Vagina (tissue), 2 donors: ENCODE measurements around the gene IFNA7. TPM values are rescaled to one million over a fixed set of nuclear protein-coding genes. Genes with fewer than 3 reads are reported as not detected.
A peak's percentile ranks its signal among the peaks of the same experiment; 100 is the strongest.
"Not testable (repeated sequence)": the region's sequence is repeated elsewhere in the genome, so short reads cannot be mapped to it uniquely, and the experiment has no call there.

Experiments used
- DNase-seq, 2 donors: peaks; one replicate each; pipeline ENCODE4 v3.0.0-alpha.2; 2017; ENCODE audit errors: extremely low spot score in 2 of 2
- H3K27ac ChIP-seq: fragments of 200-600 bp; sonication (generic); one replicate; pipeline ENCODE4 v1.5.1; 2019
- H3K27me3 ChIP-seq: fragments of 200-600 bp; sonication (generic); one replicate; pipeline ENCODE4 v1.5.1; 2019
- H3K36me3 ChIP-seq, 2 donors: fragments of 200-600 bp; sonication (generic); one replicate each; pipeline ENCODE4 v1.5.1; 2017 to 2019
- H3K4me1 ChIP-seq: fragments of 200-600 bp; sonication (generic); one replicate; pipeline ENCODE4 v1.5.1; 2019
- H3K4me3 ChIP-seq, 2 donors: fragments of 200-600 bp; sonication (generic); 1 replicate in 1 of 2; 2 replicates in 1 of 2; pipeline ENCODE4 v1.5.1; 2016 to 2019
- H3K9me3 ChIP-seq: fragments of 200-600 bp; sonication (generic); one replicate; pipeline ENCODE4 v1.5.1; 2019
- POLR2A ChIP-seq, 2 donors: fragments of 450-650 bp; IDR thresholded peaks; one replicate each; pipeline ENCODE4 v1.6.1; 2017; ENCODE audit warnings: antibody characterized with exemption in 2 of 2, mild to moderate bottlenecking in 2 of 2, moderate library complexity in 2 of 2
- POLR2AphosphoS5 ChIP-seq, 2 donors: sonication (generic); formaldehyde crosslinking; IDR thresholded peaks; one replicate each; pipeline ENCODE4 v1.9.0; 2017; ENCODE audit warnings: antibody characterized with exemption in 2 of 2, mild to moderate bottlenecking in 2 of 2, low read depth in 1 of 2; ENCODE audit not compliant: insufficient read depth in 1 of 2
- intact Hi-C: fragments of 100-400 bp; cut with DNase I; formaldehyde crosslinking; loops from one replicate; pipeline ENCODE4 v1.15.1; 2023
- total RNA-seq: library from RNA; depleted of rRNA; stranded (reverse); fragments of >200 nt; gene quantifications from one replicate; pipeline ENCODE4 v1.2.3, GENCODE V29; 2016
- TF ChIP-seq, protein P1 (sequence below), 3 experiments: fragments of 450-650 bp in 2 of 3; fragments of 200-600 bp in 1 of 3; sonication (generic) in 1 of 3; IDR thresholded peaks; one replicate each; pipeline ENCODE4 v1.5.1; 2017 to 2019; ENCODE audit warnings: antibody characterized with exemption in 3 of 3, mild to moderate bottlenecking in 2 of 3, moderate library complexity in 2 of 3

Gene IFNA7
- total RNA-seq, 1 donor from 2014 or later: not detected

DNA sequence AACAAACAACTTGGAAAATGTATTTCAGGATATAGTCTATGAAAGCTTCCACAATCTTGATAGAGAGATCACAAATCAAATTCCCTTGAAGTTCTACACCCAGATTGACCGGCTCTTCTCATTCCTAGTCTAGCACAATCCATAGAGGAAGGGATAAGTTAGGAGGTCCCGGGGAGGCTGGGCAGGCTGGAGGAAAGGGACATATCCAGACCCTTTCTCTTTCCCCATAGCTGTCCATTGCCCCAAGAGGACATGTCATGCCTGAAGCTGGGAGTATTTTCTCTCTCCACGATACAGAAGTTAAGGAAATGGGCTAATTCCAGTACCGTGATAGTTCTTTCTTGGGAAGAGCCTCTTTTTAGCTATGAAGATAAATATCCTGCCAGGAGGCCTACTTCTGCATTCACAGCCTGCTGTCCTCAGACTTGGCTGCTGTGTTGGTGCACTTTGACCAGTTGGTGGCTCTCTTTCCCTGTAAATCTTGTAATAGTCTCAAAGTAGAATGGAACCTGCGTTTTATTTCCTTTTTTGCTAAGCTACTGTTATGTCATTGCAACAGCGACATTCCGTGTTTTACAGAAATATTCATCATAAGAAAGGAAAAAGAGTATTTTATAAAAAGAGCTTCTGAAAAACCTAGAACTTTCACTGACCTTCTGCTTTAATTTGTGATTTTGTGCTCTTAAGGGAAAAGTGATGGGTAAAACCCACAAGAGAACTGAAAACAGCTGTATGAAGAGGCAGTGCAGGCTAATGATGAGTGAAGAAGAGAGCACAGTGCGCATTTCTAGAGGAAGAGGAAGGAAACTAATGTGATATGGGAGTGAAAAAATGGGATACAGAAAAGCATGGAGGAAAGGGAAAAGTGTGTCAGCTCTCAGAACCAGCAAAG is 33.7 kb upstream of the IFNA7 start:
- TF ChIP-seq, protein P1, sequence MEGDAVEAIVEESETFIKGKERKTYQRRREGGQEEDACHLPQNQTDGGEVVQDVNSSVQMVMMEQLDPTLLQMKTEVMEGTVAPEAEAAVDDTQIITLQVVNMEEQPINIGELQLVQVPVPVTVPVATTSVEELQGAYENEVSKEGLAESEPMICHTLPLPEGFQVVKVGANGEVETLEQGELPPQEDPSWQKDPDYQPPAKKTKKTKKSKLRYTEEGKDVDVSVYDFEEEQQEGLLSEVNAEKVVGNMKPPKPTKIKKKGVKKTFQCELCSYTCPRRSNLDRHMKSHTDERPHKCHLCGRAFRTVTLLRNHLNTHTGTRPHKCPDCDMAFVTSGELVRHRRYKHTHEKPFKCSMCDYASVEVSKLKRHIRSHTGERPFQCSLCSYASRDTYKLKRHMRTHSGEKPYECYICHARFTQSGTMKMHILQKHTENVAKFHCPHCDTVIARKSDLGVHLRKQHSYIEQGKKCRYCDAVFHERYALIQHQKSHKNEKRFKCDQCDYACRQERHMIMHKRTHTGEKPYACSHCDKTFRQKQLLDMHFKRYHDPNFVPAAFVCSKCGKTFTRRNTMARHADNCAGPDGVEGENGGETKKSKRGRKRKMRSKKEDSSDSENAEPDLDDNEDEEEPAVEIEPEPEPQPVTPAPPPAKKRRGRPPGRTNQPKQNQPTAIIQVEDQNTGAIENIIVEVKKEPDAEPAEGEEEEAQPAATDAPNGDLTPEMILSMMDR (IDR thresholded peaks at IDR 0.05): peak in 1 of 3 experiments; percentile 25
- H3K27ac ChIP-seq, H3K4me1 ChIP-seq, H3K27me3 ChIP-seq, H3K4me3 ChIP-seq, DNase-seq, H3K9me3 ChIP-seq, intact Hi-C loops, H3K36me3 ChIP-seq: not testable (repeated sequence)

DNA sequence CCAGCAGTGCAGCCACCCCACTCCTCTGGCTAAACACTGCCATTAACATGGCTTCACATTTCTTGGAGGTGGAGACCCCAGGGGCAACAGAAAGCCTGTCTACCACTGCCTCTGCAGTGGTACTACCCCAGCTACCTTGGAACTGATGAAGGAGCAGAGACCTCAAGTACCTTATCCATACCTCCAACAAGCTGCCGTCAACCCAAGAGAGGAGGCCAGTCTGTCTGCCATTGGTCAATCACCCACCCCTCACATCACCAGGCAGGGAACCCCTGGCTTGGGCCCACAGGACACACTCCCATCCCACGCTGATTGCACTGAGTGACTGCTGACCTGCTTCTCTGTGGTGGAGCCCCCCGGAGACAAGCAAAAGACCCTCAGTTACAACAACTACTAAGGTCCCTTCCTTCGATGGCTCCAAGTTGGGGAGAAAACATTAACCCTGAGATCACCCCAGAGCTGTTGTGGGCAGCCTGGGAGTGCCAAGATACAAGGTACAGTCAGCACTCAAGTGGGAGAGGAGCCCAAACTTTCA is 32.2 kb upstream of the IFNA7 start:
- H3K27me3 ChIP-seq: no peaks in the 10 kb centered on the region
- H3K9me3 ChIP-seq: no peaks in the 10 kb centered on the region
- TF ChIP-seq POLR2A (IDR thresholded peaks at IDR 0.05) (no peak), POLR2AphosphoS5 (IDR thresholded peaks at IDR 0.05; ENCODE audit: insufficient read depth in 1 of 2, low read depth in 1 of 2) (no peak)
- TF ChIP-seq, protein P1 (IDR thresholded peaks at IDR 0.05): no peak
- H3K36me3 ChIP-seq: no peaks in the 10 kb centered on the region
- DNase-seq: no peak
- no peak overlapping the region for H3K4me3 ChIP-seq
- intact Hi-C loops: no loop called here
- H3K27ac ChIP-seq: no peak overlapping the region
- H3K4me1 ChIP-seq: no peaks in the 10 kb centered on the region

DNA sequence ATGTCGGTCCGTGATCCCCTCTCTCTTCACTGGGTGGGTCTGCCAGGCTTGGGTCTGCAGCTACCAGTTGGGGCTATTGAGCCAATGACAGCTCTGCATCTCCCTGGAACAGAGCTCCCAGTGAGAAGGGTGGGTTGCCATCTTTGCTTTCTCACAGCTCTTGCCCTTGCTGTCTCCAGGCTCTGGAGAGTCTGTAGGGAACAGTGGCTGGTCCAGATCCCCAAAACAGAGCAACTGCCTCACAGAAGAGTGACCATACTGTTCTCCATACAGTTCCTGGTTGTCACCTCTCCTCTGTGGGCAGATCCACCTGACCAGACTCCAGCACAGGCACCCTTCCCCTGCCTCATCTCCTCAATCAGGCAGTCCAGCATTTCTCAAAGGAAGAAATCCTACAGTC is 31.3 kb upstream of the IFNA7 start:
- Histone ChIP-seq H3K4me3 (no peak overlapping the region), H3K9me3 (no peaks in the 10 kb centered on the region), H3K4me1 (no peaks in the 10 kb centered on the region), H3K36me3 (no peaks in the 10 kb centered on the region), H3K27me3 (no peaks in the 10 kb centered on the region), H3K27ac (no peak overlapping the region)
- no peak for TF ChIP-seq POLR2AphosphoS5 (IDR thresholded peaks at IDR 0.05; ENCODE audit: insufficient read depth in 1 of 2, low read depth in 1 of 2)
- DNase-seq: no peak
- intact Hi-C loops: no loop called here

DNA sequence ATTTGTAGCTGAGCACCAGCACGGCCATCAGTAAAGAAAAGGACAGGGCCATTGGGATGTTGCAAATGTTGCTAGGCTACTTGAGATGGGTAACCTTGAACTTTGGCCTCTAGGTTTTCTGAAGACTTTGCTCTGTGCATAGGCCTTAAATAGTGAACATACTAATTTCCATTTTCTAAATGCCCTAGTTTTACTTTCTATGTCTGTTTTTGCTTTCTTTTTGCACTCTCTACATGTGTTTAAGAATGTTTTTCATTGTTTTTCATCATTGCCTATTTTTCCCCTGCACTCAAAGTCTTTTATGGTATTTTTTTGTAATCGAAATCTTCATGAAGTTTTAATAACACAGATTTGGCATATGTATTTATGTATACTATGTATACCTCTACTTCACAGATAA is 26.1 kb upstream of the IFNA7 start, which contains the start of gene IFNA17:
Gene IFNA17, minus strand, starts transcription at position 101 of the 400 bp plus-strand sequence. Its CDS starts 49 bp downstream, at position 52.
- Histone ChIP-seq H3K27ac (no peak within 1 kb of the TSS), H3K9me3 (no peaks in the 10 kb centered on the region), H3K4me1 (no peaks in the 10 kb centered on the region), H3K36me3 (no peaks in the 10 kb centered on the region), H3K27me3 (no peaks in the 10 kb centered on the region), H3K4me3 (no peak within 1 kb of the TSS)
- TF ChIP-seq, protein P1 (IDR thresholded peaks at IDR 0.05): no peak
- TF ChIP-seq POLR2A (IDR thresholded peaks at IDR 0.05): no peak
- no peak for TF ChIP-seq POLR2AphosphoS5 (IDR thresholded peaks at IDR 0.05; ENCODE audit: insufficient read depth in 1 of 2, low read depth in 1 of 2)
- intact Hi-C loops: no loop called here
- no peak for DNase-seq

DNA sequence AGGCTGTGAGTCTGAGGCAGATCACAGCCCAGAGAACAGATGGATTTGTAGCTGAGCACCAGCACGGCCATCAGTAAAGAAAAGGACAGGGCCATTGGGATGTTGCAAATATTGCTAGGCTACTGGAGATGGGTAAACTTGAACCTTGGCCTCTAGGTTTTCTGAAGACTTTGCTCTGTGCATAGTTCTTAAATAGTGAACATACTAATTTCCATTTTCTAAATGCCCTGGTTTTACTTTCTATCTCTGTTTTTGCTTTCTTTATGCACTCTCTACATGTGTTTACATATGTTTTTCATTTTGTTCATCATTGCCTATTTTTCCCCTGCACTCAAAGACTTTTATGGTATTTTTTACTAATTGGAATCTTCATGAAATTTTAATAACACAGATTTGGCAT is 15.2 kb upstream of the IFNA7 start, which contains the start of gene IFNA16:
Gene IFNA16, minus strand, starts transcription at position 101 of the 400 bp plus-strand sequence. Its CDS starts 6 bp downstream, at position 95.
- H3K9me3 ChIP-seq, DNase-seq, intact Hi-C loops, H3K27ac ChIP-seq, H3K27me3 ChIP-seq, H3K4me1 ChIP-seq, H3K4me3 ChIP-seq, H3K36me3 ChIP-seq: not testable (repeated sequence)

DNA sequence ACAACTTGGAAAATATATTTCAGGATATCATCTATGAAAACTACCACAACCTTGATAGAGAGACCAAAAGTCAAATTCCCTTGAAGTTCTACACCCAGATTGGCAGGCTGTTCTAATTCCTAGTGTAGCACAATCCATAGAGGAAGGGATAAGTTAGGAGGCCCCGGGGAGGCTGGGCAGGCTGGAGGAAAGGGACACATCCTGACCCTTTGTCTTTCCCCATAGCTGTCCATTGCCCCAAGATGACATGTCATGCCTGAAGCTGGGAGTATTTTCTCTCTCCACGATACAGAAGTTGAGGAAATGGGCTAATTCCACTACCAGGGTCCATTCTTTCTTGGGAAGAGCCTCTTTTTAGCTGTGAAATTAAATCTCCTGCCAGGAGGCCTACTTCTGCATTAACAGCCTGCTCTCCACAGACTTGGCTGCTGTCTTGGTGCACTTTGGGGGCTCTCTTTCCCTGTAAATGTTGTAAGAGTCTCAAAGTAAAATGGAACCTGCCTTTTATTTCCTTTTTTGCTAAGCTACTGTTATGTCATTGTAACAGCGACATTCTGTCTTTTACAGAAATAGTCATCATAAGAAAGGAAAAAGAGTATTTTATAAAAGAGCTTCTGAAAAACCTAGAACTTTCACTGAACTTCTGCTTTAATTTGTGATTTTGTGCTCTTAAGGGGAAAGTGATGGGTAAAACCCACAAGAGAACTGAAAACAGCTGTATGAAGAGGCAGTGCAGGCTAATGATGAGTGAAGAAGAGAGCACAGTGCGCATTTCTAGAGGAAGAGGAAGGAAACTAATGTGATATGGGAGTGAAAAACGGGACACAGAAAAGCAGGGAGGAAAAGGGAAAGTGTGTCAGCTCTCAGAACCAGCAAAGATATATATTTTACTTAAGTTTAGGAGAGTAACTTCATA is 11.7 kb upstream of the IFNA7 start:
- DNase-seq, H3K27ac ChIP-seq, H3K9me3 ChIP-seq, H3K36me3 ChIP-seq, H3K4me3 ChIP-seq, intact Hi-C loops, H3K4me1 ChIP-seq, H3K27me3 ChIP-seq: not testable (repeated sequence)

DNA sequence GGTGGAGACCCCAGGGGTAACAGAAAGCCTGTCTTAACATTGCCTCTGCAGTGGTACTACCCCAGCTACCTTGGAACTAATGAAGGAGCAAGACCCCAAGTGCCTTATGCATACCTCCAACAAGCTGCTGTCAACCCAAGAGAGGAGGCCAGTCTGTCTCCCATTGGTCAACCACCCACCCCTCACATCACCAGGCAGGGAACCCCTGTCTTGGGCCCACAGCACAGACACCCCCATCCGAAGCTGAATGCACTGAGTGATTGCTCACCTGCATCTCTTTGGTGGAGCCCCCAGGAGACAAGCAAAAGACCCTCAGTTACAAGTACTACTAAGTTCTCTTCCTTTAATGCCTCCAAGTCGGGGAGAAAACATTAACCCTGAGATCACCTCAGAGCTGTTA is 10.2 kb upstream of the IFNA7 start:
- intact Hi-C loops, DNase-seq, H3K4me1 ChIP-seq, H3K36me3 ChIP-seq, H3K9me3 ChIP-seq, H3K4me3 ChIP-seq, H3K27ac ChIP-seq, H3K27me3 ChIP-seq: not testable (repeated sequence)

DNA sequence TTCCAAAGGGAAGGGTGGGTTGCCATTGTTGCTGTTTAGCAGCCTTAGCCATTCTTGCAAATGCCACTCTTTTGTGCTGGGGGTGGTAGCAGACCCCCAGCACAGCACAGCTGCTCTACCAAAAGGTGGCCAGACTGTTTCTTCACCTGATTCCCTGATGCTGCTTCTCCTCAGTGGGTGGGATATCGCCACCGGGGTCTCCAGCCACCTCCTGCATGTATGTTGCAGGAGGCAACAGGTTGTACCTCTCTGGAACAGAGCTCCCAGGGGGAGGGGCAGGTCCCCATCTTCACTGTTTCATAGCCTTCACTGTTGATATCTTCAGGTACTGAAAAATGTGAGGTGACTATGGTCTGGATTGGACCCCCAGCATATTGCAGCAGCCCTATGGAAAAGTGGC is 8.8 kb upstream of the IFNA7 start:
- H3K27ac ChIP-seq, H3K4me3 ChIP-seq, H3K4me1 ChIP-seq, H3K27me3 ChIP-seq, DNase-seq, H3K36me3 ChIP-seq, intact Hi-C loops, H3K9me3 ChIP-seq: not testable (repeated sequence)
